K562 (cell line): ENCODE results near the gene NHS. TPM values are rescaled to one million over a fixed set of nuclear protein-coding genes. Genes with fewer than 3 reads are reported as not detected.

ENCODE experiments used
- ATAC-seq: fragments of 200-7000 bp; cut with Tn5 transposase; 3 replicates; pipeline ENCODE4 v1.9.1; 2020; ENCODE audit warnings: moderate library complexity
- BruUV-seq: library from RNA; stranded (reverse); fragments of 400-500 nt; replicated peaks from 2 replicates; lab custom pipeline; 2021; lab: Mats Ljungman, UMichigan
- CTCF ChIA-PET: fragments of 300-600 bp; formaldehyde crosslinking; extraction: SDS; loops from one replicate; lab custom pipeline; 2021; ENCODE audit warnings: low intra/inter-chr PET ratio; lab: Yijun Ruan, JAX
- POLR2A ChIA-PET: fragments of 300-600, 350-650 bp; sonication (Branson Sonifier 250); formaldehyde crosslinking; extraction: SDS; loops from one replicate; lab custom pipeline; 2021; ENCODE audit warnings: antibody characterized with exemption, inconsistent platforms; lab: Yijun Ruan, JAX
- DNase-seq, 4 experiments: peaks; one replicate each; pipeline versions ENCODE4 v3.0.0 to v3.0.0-alpha.2; 2011 to 2018; ENCODE audit warnings: low spot score in 3 of 4, mixed read lengths in 3 of 4; ENCODE audit errors: extremely low read depth in 1 of 4
- FAIRE-seq: peaks from 2 replicates; lab custom pipeline; 2011; peaks lifted over from hg19 to GRCh38; lab: Jason Lieb, UNC
- H2AFZ ChIP-seq: 2 replicates; pipeline ENCODE4 v1.6.0; 2011; ENCODE audit warnings: low read depth, low read length, control low read depth, inconsistent platforms
- H3K27ac ChIP-seq: fragments of 200-600 bp; 3 replicates; pipeline ENCODE4 v1.8.0; 2011; ENCODE audit warnings: low read depth, mild to moderate bottlenecking, control low read depth, inconsistent platforms, low read length, moderate library complexity, mixed read lengths; ENCODE audit errors: extremely low read depth
- H3K27me3 ChIP-seq, 2 experiments: fragments of 300-600 bp in 1 of 2; 2 replicates in 1 of 2; 3 replicates in 1 of 2; pipeline versions ENCODE4 v1.6.0 to v1.8.0; 2011; ENCODE audit warnings: inconsistent platforms in 2 of 2, low read length in 2 of 2, mild to moderate bottlenecking in 1 of 2, mixed read lengths in 1 of 2, moderate library complexity in 1 of 2; ENCODE audit not compliant: control insufficient read depth in 2 of 2, insufficient read depth in 2 of 2
- H3K36me3 ChIP-seq: fragments of 300-600 bp; 3 replicates; pipeline ENCODE4 v1.8.0; 2011; ENCODE audit warnings: mild to moderate bottlenecking, low read length, inconsistent platforms; ENCODE audit not compliant: control insufficient read depth, insufficient read depth
- H3K4me1 ChIP-seq, 2 experiments: fragments of 200-600 bp in 1 of 2; replicated peaks in 1 of 2; 2 replicates in 1 of 2; 3 replicates in 1 of 2; pipeline versions ENCODE4 v1.5.1 to v1.8.0; 2011; ENCODE audit warnings: inconsistent platforms in 2 of 2, low read length in 2 of 2, mild to moderate bottlenecking in 1 of 2, mixed read lengths in 1 of 2, moderate library complexity in 1 of 2; ENCODE audit not compliant: control insufficient read depth in 2 of 2, insufficient read depth in 2 of 2
- H3K4me2 ChIP-seq: 2 replicates; pipeline ENCODE4 v1.6.1; 2011; ENCODE audit warnings: low read length, control low read depth, inconsistent platforms, mixed read lengths; ENCODE audit not compliant: insufficient read depth
- H3K4me3 ChIP-seq: fragments of 200-600 bp; sonication (generic), shearing (Covaris generic); 2 replicates; pipeline ENCODE4 v1.5.1; 2016; ENCODE audit warnings: control low read depth, inconsistent platforms
- H3K79me2 ChIP-seq: fragments of 200-600 bp; 3 replicates; pipeline ENCODE4 v1.8.0; 2011; ENCODE audit warnings: low read length, inconsistent platforms; ENCODE audit not compliant: control insufficient read depth, insufficient read depth
- H3K9ac ChIP-seq, 2 experiments: 2 replicates each; pipeline versions ENCODE4 v1.6.0 to v1.6.1; 2011; ENCODE audit warnings: low read depth in 2 of 2, low read length in 2 of 2, control low read depth in 1 of 2, inconsistent platforms in 1 of 2, mild to moderate bottlenecking in 1 of 2, mixed read lengths in 1 of 2; ENCODE audit not compliant: insufficient read depth in 1 of 2
- H3K9me1 ChIP-seq: one replicate; pipeline ENCODE4 v1.6.0; 2011; ENCODE audit warnings: inconsistent platforms, mild to moderate bottlenecking, low read length, moderate library complexity; ENCODE audit not compliant: control insufficient read depth, insufficient read depth
- H3K9me3 ChIP-seq: replicated peaks from 2 replicates; pipeline ENCODE4 v1.5.1; 2011; ENCODE audit warnings: low read depth, low read length, inconsistent platforms; ENCODE audit not compliant: control insufficient read depth, insufficient read depth
- H4K20me1 ChIP-seq: replicated peaks from 2 replicates; pipeline ENCODE4 v1.6.1; 2011; ENCODE audit warnings: low read length, inconsistent platforms, mixed read lengths; ENCODE audit not compliant: control insufficient read depth, insufficient read depth
- BRD4 ChIP-seq: fragments of 200-600 bp; sonication (generic); IDR thresholded peaks from 2 replicates; pipeline ENCODE4 v1.6.1; 2017; ENCODE audit warnings: inconsistent platforms
- CEBPG ChIP-seq, 3 experiments: fragments of 200-800 bp in 1 of 3; sonication (Bioruptor generic) in 1 of 3; sonication (generic) in 1 of 3; formaldehyde crosslinking in 1 of 3; IDR thresholded peaks in 2 of 3; conservative IDR thresholded peaks in 1 of 3; 2 replicates each; pipeline versions ENCODE4 v1.6.1 to v1.8.0; 2016 to 2022; ENCODE audit warnings: missing compliant biosample characterization in 2 of 3, missing genetic modification characterization in 2 of 3, mild to moderate bottlenecking in 1 of 3, missing genetic modification reagents in 1 of 3
- CHD2 ChIP-seq: IDR thresholded peaks from 2 replicates; pipeline ENCODE4 v1.6.1; 2011; ENCODE audit warnings: low read depth, low read length
- GATA2 ChIP-seq: sonication (generic); formaldehyde crosslinking; IDR thresholded peaks from 2 replicates; pipeline ENCODE4 v1.4.0; 2020; ENCODE audit warnings: mild to moderate bottlenecking, missing genetic modification reagents
- HES1 ChIP-seq: fragments of 450-650 bp; IDR thresholded peaks from 2 replicates; pipeline ENCODE4 v1.6.1; 2016; ENCODE audit warnings: low read depth, mild to moderate bottlenecking, moderate library complexity
- MLX ChIP-seq, 2 experiments: fragments of 450-650 bp in 1 of 2; sonication (generic) in 1 of 2; formaldehyde crosslinking; conservative IDR thresholded peaks; 2 replicates each; pipeline versions ENCODE4 v1.4.0 to v1.8.1; 2020 to 2022; ENCODE audit warnings: mild to moderate bottlenecking in 1 of 2, missing genetic modification reagents in 1 of 2
- MYBL2 ChIP-seq, 2 experiments: fragments of 450-650 bp in 1 of 2; sonication (generic) in 1 of 2; formaldehyde crosslinking in 1 of 2; IDR thresholded peaks; 2 replicates each; pipeline versions ENCODE4 v1.6.1 to v1.8.1; 2017 to 2022; ENCODE audit warnings: borderline replicate concordance in 1 of 2, inconsistent platforms in 1 of 2, low read depth in 1 of 2, mild to moderate bottlenecking in 1 of 2, missing genetic modification reagents in 1 of 2, moderate library complexity in 1 of 2
- PYGO2 ChIP-seq: fragments of 450-650 bp; IDR thresholded peaks from 2 replicates; pipeline ENCODE4 v1.6.1; 2016; ENCODE audit warnings: mild to moderate bottlenecking, missing genetic modification characterization, moderate library complexity, missing compliant biosample characterization
- TAL1 ChIP-seq: fragments of 450-650 bp; IDR thresholded peaks from 2 replicates; pipeline ENCODE4 v1.6.1; 2016; ENCODE audit warnings: mild to moderate bottlenecking
- TRIM25 ChIP-seq: fragments of 450-650 bp; IDR thresholded peaks from 2 replicates; pipeline ENCODE4 v1.7.0; 2016; ENCODE audit warnings: borderline replicate concordance
- ZNF143 ChIP-seq: sonication (generic); formaldehyde crosslinking; IDR thresholded peaks from 2 replicates; pipeline ENCODE4 v1.9.0; 2022; ENCODE audit warnings: mild to moderate bottlenecking, missing genetic modification reagents
- ZNF717 ChIP-seq: fragments of 250-450 bp; sonication (Bioruptor Pico); IDR thresholded peaks from 2 replicates; pipeline ENCODE4 v1.5.0; 2021
- WGBS: fragments of 100-300 bp; shearing (Covaris generic); methylation state at CpG from one replicate; pipeline ENCODE4 v1.1.6; 2016; ENCODE audit warnings: low coverage, mixed read lengths; ENCODE audit not compliant: insufficient coverage; ENCODE audit errors: missing lambda C conversion rate; 5-methylcytosine and 5-hydroxymethylcytosine counted together
- in situ Hi-C: fragments of 300-500 bp; cut with MboI; formaldehyde crosslinking; loops from 4 replicates; pipeline ENCODE4 v1.15.0; 2018; ENCODE audit warnings: inconsistent platforms, mixed read lengths
- intact Hi-C: fragments of 100-400 bp; cut with micrococcal nuclease; formaldehyde crosslinking; loops from 2 replicates; pipeline ENCODE4 v1.14.2; 2022
- polyA plus RNA-seq, 8 experiments: library from polyadenylated mRNA; depleted of rRNA in 4 of 8; stranded (reverse) in 5 of 8; unstranded in 3 of 8; fragments of >200 nt; fragmentation: Nextera tagmentation in 2 of 8; fragmentation: Illumina TruSeq in 1 of 8; extraction: Ambion mirVana in 2 of 8; extraction: Trizol in 1 of 8; gene quantifications; 2 replicates each; pipeline versions ENCODE4 v1.2.1 to v1.2.3, GENCODE V29; 2011 to 2014; ENCODE audit warnings: inconsistent platforms in 1 of 8, missing spikeins in 1 of 8
- total RNA-seq, 7 experiments: library from RNA; depleted of rRNA in 6 of 7; stranded (reverse); fragments of >200 nt in 6 of 7; fragmentation: Illumina TruSeq in 2 of 7; extraction: Trizol in 2 of 7; gene quantifications; 2 replicates each; pipeline versions ENCODE4 v1.2.1 to v1.2.3, GENCODE V29; 2011 to 2021; ENCODE audit warnings: low replicate concordance in 1 of 7
- TF ChIP-seq, protein P1 (sequence below): fragments of 250-450 bp; sonication (Bioruptor Pico); IDR thresholded peaks from 2 replicates; pipeline ENCODE4 v1.8.0; 2022; ENCODE audit warnings: inconsistent platforms
- TF ChIP-seq, protein P2 (sequence below): sonication (generic); formaldehyde crosslinking; IDR thresholded peaks from 2 replicates; pipeline ENCODE4 v1.8.0; 2022; ENCODE audit warnings: missing genetic modification reagents, mild to moderate bottlenecking, borderline replicate concordance

The NHS gene
- total and polyA plus RNA-seq, 9 of the 15 experiments (the other 6 are each of a cell fraction or from before 2014, with no cell fraction given) = 0.02 TPM; not detected in 8

- Histone ChIP-seq H3K4me3 (no peak overlapping the region), H3K9me3 (no peaks in the 10 kb centered on the region), H3K4me2 (no peak overlapping the region), H3K27me3 (no peaks in the 10 kb centered on the region), H4K20me1 (no peaks in the 10 kb centered on the region), H3K79me2 (no peaks in the 10 kb centered on the region)
- FAIRE-seq (no peak), DNase-seq (no peak)
- ChIA-PET POLR2A (interaction anchor here (0.7 kb wide), 1 partner anchor 22 kb away, joined by 3 read pairs; no protein-coding TSS in a partner anchor), CTCF (no interaction called here)
- in situ Hi-C loops = no loop called here
- TF ChIP-seq, protein P1, sequence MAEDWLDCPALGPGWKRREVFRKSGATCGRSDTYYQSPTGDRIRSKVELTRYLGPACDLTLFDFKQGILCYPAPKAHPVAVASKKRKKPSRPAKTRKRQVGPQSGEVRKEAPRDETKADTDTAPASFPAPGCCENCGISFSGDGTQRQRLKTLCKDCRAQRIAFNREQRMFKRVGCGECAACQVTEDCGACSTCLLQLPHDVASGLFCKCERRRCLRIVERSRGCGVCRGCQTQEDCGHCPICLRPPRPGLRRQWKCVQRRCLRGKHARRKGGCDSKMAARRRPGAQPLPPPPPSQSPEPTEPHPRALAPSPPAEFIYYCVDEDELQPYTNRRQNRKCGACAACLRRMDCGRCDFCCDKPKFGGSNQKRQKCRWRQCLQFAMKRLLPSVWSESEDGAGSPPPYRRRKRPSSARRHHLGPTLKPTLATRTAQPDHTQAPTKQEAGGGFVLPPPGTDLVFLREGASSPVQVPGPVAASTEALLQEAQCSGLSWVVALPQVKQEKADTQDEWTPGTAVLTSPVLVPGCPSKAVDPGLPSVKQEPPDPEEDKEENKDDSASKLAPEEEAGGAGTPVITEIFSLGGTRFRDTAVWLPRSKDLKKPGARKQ = no peak
- no peak for TF ChIP-seq CHD2
- TF ChIP-seq MYBL2 (IDR thresholded peaks at IDR 0.05; ENCODE audit: low read depth) = no peak
- no peak for TF ChIP-seq MYBL2 (CRISPR knock-in tag; IDR thresholded peaks at IDR 0.05; ENCODE audit: borderline replicate concordance)
- no peak for TF ChIP-seq ZNF143 (CRISPR knock-in tag)
- TF ChIP-seq, protein P2, sequence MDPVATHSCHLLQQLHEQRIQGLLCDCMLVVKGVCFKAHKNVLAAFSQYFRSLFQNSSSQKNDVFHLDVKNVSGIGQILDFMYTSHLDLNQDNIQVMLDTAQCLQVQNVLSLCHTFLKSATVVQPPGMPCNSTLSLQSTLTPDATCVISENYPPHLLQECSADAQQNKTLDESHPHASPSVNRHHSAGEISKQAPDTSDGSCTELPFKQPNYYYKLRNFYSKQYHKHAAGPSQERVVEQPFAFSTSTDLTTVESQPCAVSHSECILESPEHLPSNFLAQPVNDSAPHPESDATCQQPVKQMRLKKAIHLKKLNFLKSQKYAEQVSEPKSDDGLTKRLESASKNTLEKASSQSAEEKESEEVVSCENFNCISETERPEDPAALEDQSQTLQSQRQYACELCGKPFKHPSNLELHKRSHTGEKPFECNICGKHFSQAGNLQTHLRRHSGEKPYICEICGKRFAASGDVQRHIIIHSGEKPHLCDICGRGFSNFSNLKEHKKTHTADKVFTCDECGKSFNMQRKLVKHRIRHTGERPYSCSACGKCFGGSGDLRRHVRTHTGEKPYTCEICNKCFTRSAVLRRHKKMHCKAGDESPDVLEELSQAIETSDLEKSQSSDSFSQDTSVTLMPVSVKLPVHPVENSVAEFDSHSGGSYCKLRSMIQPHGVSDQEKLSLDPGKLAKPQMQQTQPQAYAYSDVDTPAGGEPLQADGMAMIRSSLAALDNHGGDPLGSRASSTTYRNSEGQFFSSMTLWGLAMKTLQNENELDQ = no peak
- TF ChIP-seq HES1 = no peak
- no peak for TF ChIP-seq BRD4
- no peak for TF ChIP-seq GATA2 (CRISPR knock-in tag)
- TF ChIP-seq TAL1 = no peak
- TF ChIP-seq MLX (CRISPR knock-in tag; conservative IDR thresholded peaks at IDR 0.05) = no peak
- TF ChIP-seq TRIM25 = no peak
- TF ChIP-seq ZNF717 = no peak
- TF ChIP-seq CEBPG (CRISPR knock-in tag; IDR thresholded peaks at IDR 0.05) = no peak
- no peak for TF ChIP-seq CEBPG (tag; conservative IDR thresholded peaks at IDR 0.05 in 1 of 2, IDR thresholded peaks at IDR 0.05 in 1 of 2)
- no peak for TF ChIP-seq PYGO2
- TF ChIP-seq, all 486 proteins: peak for 0
- WGBS = 0% methylated on average over 2 of the region's 2 CpGs
- intact Hi-C loops = no loop called here
- H3K4me1 ChIP-seq = no peaks in the 10 kb centered on the region; a peak in 1 of 5 replicates
- no peaks in the 10 kb centered on the region for H3K36me3 ChIP-seq
- H3K9ac ChIP-seq = no peak overlapping the region
- no peak for ATAC-seq
- no peak overlapping the region for H3K27ac ChIP-seq
- no TSS peak for BruUV-seq
- no peak overlapping the region for H2AFZ ChIP-seq
- H3K9me1 ChIP-seq = no peaks in the 10 kb centered on the region
Observed at GRCh38 chrX:17544821-17545220, 169.8 kb downstream of the NHS start.
